C4-2B (cell line): Measurements from ENCODE around the gene RIPOR3.

Source experiments
- CTCF ChIP-seq: fragments of 450-650 bp; conservative IDR thresholded peaks from 2 replicates; pipeline ENCODE4 v1.5.1; 2017; ENCODE audit warnings: mild to moderate bottlenecking
- ZFX ChIP-seq: fragments of 450-650 bp; IDR thresholded peaks from 2 replicates; pipeline ENCODE4 v1.6.1; 2017

DNA sequence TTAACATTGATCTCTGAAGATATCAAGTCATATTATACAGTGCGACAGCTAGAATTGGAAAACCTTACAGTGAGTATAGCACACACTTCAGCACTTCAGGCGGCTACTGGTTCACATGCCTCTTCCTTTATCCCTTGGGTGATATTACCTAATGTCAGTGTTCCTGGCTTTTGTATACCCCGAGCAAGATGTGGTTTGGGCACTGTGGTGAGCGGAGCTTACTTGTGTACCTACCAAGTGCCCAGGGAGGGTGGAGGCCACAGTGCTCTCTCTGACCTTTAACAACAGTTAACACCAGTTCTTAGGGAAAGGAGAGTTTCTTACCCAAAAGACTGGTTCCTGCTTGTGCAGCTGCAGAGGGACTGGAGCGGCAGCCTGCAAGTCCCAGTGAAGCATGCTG is 116.8 kb downstream of the RIPOR3 start:
- TF ChIP-seq CTCF (no peak), ZFX (no peak)
